Measurements from ENCODE around the gene ATP1B1.

Gene ATP1B1

DNA sequence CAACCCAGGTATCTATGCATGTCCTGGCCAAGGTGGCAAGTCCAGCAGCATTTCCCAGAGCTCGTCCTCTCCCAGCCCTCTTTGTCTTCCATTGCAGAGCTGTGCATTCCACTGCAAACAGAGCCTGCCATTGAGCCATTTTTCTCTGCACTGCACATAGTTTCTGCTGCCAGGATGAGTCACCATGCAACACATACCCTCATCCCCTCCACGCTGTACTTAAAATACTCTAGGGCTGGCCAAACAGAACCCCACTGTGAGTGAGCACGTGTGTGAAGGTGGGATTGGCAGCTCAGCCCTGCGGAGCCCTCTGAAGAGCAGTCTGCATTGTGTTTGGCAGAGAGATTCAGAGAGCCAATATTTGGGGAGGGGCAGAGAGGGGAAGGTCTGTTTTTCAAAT, 3.9 kb upstream of the ATP1B1 start:
- DNase-seq (ENCODE audit: extremely low spot score) = no peak
- ChIA-PET POLR2A (no interaction called here), CTCF (interaction anchor here (3.2 kb wide), 1 partner anchor 13 kb away, joined by 11 read pairs; no protein-coding TSS in a partner anchor)
- TF ChIP-seq, protein P1, sequence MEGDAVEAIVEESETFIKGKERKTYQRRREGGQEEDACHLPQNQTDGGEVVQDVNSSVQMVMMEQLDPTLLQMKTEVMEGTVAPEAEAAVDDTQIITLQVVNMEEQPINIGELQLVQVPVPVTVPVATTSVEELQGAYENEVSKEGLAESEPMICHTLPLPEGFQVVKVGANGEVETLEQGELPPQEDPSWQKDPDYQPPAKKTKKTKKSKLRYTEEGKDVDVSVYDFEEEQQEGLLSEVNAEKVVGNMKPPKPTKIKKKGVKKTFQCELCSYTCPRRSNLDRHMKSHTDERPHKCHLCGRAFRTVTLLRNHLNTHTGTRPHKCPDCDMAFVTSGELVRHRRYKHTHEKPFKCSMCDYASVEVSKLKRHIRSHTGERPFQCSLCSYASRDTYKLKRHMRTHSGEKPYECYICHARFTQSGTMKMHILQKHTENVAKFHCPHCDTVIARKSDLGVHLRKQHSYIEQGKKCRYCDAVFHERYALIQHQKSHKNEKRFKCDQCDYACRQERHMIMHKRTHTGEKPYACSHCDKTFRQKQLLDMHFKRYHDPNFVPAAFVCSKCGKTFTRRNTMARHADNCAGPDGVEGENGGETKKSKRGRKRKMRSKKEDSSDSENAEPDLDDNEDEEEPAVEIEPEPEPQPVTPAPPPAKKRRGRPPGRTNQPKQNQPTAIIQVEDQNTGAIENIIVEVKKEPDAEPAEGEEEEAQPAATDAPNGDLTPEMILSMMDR (IDR thresholded peaks at IDR 0.05; ENCODE audit: control extremely low read depth, extremely low read depth, low read depth, missing control alignments) = no peak

GRCh38 chr1:169103002-169103401, 3.5 kb upstream of the ATP1B1 start:
- ChIA-PET POLR2A (no interaction called here), CTCF (interaction anchor here (2.2 kb wide), 1 partner anchor 8 kb away, joined by 13 read pairs; no protein-coding TSS in a partner anchor)
- TF ChIP-seq, protein P1 (IDR thresholded peaks at IDR 0.05; ENCODE audit: control extremely low read depth, extremely low read depth, low read depth, missing control alignments) = no peak
- no peak for DNase-seq (ENCODE audit: extremely low spot score)

DNA sequence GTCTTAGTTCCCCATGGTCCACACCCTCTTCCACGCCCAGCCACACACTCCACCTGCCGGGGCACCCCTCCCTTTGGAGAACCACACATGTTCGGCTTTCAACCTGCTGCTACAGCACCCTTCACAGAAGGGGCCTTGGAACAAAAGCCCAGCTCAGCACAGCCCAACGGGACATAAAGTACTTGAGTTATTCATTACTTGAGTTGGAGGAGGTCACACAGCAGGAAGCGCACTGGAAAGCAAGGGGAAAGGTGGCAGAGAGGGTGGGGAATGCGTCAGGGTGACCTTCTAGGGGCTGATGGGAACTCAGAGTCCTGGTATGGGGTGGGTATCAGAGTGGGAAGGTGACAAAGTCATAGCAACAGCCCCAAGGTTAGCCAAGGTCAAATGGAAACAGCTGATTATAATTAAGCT, 3.0 kb upstream of the ATP1B1 start:
- ChIA-PET CTCF (interaction anchor here (1.5 to 2.2 kb wide), 2 partner anchors 9 to 17 kb away, joined by 3 to 13 read pairs; no protein-coding TSS in a partner anchor), POLR2A (interaction anchor here (0.8 to 2.0 kb wide), 2 partner anchors 12 to 14 kb away, joined by 3 to 5 read pairs; no protein-coding TSS in a partner anchor)
- no peak for DNase-seq (ENCODE audit: extremely low spot score)
- TF ChIP-seq, protein P1 (IDR thresholded peaks at IDR 0.05; ENCODE audit: control extremely low read depth, extremely low read depth, low read depth, missing control alignments) = no peak

- ChIA-PET POLR2A (interaction anchor here (2.0 kb wide), 1 partner anchor 14 kb away, joined by 5 read pairs; no protein-coding TSS in a partner anchor), CTCF (interaction anchor here (1.0 to 2.2 kb wide), 2 partner anchors 11 to 27 kb away, joined by 3 to 13 read pairs; no protein-coding TSS in a partner anchor)
- TF ChIP-seq, protein P1 (IDR thresholded peaks at IDR 0.05; ENCODE audit: control extremely low read depth, extremely low read depth, low read depth, missing control alignments) = no peak
- no peak for DNase-seq (ENCODE audit: extremely low spot score)
Measured at GRCh38 chr1:169105087-169105433, 1.4 kb upstream of the ATP1B1 start.

DNA sequence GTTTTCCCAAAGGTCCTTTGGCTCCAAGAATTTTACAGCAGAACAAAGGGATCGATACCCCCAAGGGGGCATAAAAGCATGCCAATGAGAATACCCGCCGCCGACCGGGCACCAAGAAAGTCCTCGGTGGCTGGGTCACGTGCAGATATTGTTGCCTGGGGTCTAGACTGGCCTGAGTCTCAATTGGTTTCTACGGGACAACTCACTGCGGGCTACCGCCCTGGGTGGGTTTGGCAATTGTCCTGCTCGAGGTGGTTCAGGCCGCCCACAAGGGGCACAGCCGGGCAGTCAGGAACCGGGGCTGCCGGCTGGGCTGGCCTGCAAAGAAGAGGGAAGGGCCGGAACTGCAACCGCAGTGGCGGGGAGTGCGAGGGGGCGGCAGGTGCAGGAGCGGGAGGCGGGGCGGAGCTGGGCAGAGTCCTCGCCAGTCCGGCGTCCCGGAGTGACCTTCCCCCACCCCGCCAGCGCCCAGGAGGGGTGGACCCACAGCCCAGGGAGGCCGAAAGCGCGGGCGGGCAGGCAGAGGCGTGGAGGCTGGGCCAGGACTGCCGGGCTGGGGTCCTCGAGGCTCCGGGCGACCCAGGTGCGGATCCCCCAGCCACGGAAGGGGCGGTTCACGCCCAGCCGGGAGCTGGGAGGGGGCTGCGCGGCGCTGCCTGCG, 926 bp upstream of the ATP1B1 start:
- peak; percentile 66 for DNase-seq (ENCODE audit: extremely low spot score)
- TF ChIP-seq, protein P1 (IDR thresholded peaks at IDR 0.05; ENCODE audit: control extremely low read depth, extremely low read depth, low read depth, missing control alignments) = no peak
- CTCF ChIA-PET = interaction anchor here (1.0 to 3.0 kb wide), 3 partner anchors 27 to 763 kb away, joined by 3 to 6 read pairs (median 3); no protein-coding TSS in a partner anchor
- POLR2A ChIA-PET = interaction anchor here (2.0 kb wide), 1 partner anchor 14 kb away, joined by 5 read pairs; no protein-coding TSS in a partner anchor

GRCh38 chr1:169106921-169107602, 572 bp downstream of the ATP1B1 start:
- DNase-seq (ENCODE audit: extremely low spot score) = no peak
- POLR2A ChIA-PET = interaction anchor here (0.6 kb wide), 1 partner anchor 362 kb away, joined by 3 read pairs; no protein-coding TSS in a partner anchor
- CTCF ChIA-PET = interaction anchor here (1.0 to 3.0 kb wide), 8 partner anchors 11 to 764 kb away, joined by 3 to 9 read pairs (median 3); no protein-coding TSS in a partner anchor
- TF ChIP-seq, protein P1 (IDR thresholded peaks at IDR 0.05; ENCODE audit: control extremely low read depth, extremely low read depth, low read depth, missing control alignments) = no peak

Data from GM10248 (cell line).